ENCODE measurements around the gene ALG12. TPM values are rescaled to one million over a fixed set of nuclear protein-coding genes. Genes with fewer than 3 reads are reported as not detected.

ALG12 gene
- total RNA-seq, 2 donors from 2014 or later: 19.7 to 26.2 TPM

- Histone ChIP-seq H3K27ac (ENCODE audit: low read depth, low read length) (no peak overlapping the region), H3K36me3 (ENCODE audit: control insufficient read depth, insufficient read depth, low read length) (peaks cover 71% of the 10 kb centered on the region), H3K4me1 (ENCODE audit: control insufficient read depth, insufficient read depth, low read length) (no peaks in the 10 kb centered on the region), H3K9me3 (ENCODE audit: control insufficient read depth, low read length) (peaks cover 22% of the 10 kb centered on the region), H3K27me3 (ENCODE audit: control insufficient read depth, insufficient read depth, low read length, poor library complexity, severe bottlenecking) (no peaks in the 10 kb centered on the region), H3K4me3 (ENCODE audit: low read length) (no peak overlapping the region), H3K9ac (ENCODE audit: extremely low read depth, low read length, poor library complexity, severe bottlenecking) (no peak overlapping the region)
- Mint-ChIP-seq H3K4me1 (no peaks in the 10 kb centered on the region), H3K27me3 (ENCODE audit: insufficient read depth) (no peaks in the 10 kb centered on the region), H3K27ac (no peak overlapping the region), H3K4me3 (no peak overlapping the region), H3K36me3 (ENCODE audit: low read depth) (peaks cover 76% of the 10 kb centered on the region), H3K9me3 (peaks cover 15% of the 10 kb centered on the region)
- WGBS, 2 experiments (ENCODE audit: insufficient coverage in 1 of 2, insufficient read length in 1 of 2): 92 to 93% methylated on average over 26 to 31 of the region's 31 CpGs
- no peak for DNase-seq
- no peak for TF ChIP-seq CTCF (conservative IDR thresholded peaks at IDR 0.05)
Observed at GRCh38 chr22:49884503-49885260, 33.6 kb downstream of the ALG12 start.

DNA sequence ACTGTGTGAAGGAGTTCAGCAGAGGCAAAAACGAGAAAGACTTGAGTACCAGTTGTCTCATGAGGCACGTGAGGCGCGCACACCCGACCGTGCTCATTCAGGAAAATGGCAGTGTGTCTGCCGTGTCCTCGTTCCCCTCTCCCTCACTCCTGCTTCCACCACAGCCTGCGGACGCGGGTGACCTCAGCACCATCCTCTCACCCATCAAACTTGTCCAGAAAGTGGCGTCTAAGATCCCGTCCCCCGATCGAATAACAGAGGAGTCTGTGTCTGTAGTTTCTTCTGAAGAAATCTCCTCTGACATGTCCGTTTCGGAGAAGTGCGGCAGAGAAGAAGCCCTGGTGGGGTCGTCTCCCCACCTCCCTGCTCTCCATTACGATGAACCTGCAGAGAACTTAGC lies 34.2 kb downstream of the ALG12 start:
- 93 to 99% methylated on average over 14 to 20 of the region's 20 CpGs for WGBS, 2 experiments (ENCODE audit: insufficient coverage in 1 of 2, insufficient read length in 1 of 2)
- peaks cover 12% of the 10 kb centered on the region for H3K9me3 Mint-ChIP-seq
- H3K4me1 Mint-ChIP-seq: no peaks in the 10 kb centered on the region
- no peaks in the 10 kb centered on the region for H3K27me3 Mint-ChIP-seq (ENCODE audit: insufficient read depth)
- peaks cover 65% of the 10 kb centered on the region for H3K36me3 ChIP-seq (ENCODE audit: control insufficient read depth, insufficient read depth, low read length)
- H3K36me3 Mint-ChIP-seq (ENCODE audit: low read depth): peaks cover 73% of the 10 kb centered on the region
- no peak for DNase-seq
- no peaks in the 10 kb centered on the region for H3K4me1 ChIP-seq (ENCODE audit: control insufficient read depth, insufficient read depth, low read length)
- H3K27me3 ChIP-seq (ENCODE audit: control insufficient read depth, insufficient read depth, low read length, poor library complexity, severe bottlenecking): no peaks in the 10 kb centered on the region
- peaks cover 16% of the 10 kb centered on the region for H3K9me3 ChIP-seq (ENCODE audit: control insufficient read depth, low read length)
- H3K27ac Mint-ChIP-seq: no peak overlapping the region
- H3K4me3 Mint-ChIP-seq: no peak overlapping the region
- H3K27ac ChIP-seq (ENCODE audit: low read depth, low read length): no peak overlapping the region
- TF ChIP-seq CTCF (conservative IDR thresholded peaks at IDR 0.05): no peak
- H3K9ac ChIP-seq (ENCODE audit: extremely low read depth, low read length, poor library complexity, severe bottlenecking): no peak overlapping the region
- H3K4me3 ChIP-seq (ENCODE audit: low read length): no peak overlapping the region

DNA sequence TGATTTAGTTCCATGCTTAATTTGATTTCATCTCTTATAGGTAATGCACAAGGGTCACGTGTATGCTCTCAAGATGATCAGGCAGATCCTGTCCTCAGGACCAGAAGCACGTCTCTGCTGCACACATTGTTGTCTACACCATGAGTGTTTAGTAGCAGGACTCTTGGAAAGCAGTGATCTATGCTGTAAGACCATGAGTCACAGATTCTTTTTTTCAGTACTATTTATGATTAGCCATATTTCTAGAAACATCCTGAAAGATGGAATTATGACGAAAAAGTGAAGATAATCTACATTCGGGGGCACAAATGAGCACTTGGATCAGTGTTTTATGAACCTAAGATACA lies 35.0 kb downstream of the ALG12 start:
- H3K9ac ChIP-seq (ENCODE audit: extremely low read depth, low read length, poor library complexity, severe bottlenecking): no peak overlapping the region
- H3K27me3 ChIP-seq (ENCODE audit: control insufficient read depth, insufficient read depth, low read length, poor library complexity, severe bottlenecking): no peaks in the 10 kb centered on the region
- DNase-seq: no peak
- Mint-ChIP-seq H3K4me1 (no peaks in the 10 kb centered on the region), H3K27me3 (ENCODE audit: insufficient read depth) (no peaks in the 10 kb centered on the region), H3K9me3 (peaks cover 14% of the 10 kb centered on the region), H3K27ac (no peak overlapping the region), H3K4me3 (no peak overlapping the region), H3K36me3 (ENCODE audit: low read depth) (peaks cover 70% of the 10 kb centered on the region)
- H3K36me3 ChIP-seq (ENCODE audit: control insufficient read depth, insufficient read depth, low read length): peaks cover 59% of the 10 kb centered on the region
- TF ChIP-seq CTCF (conservative IDR thresholded peaks at IDR 0.05): no peak
- 95 to 98% methylated on average over 4 of the region's 4 CpGs for WGBS, 2 experiments (ENCODE audit: insufficient coverage in 1 of 2, insufficient read length in 1 of 2)
- no peaks in the 10 kb centered on the region for H3K4me1 ChIP-seq (ENCODE audit: control insufficient read depth, insufficient read depth, low read length)
- peaks cover 15% of the 10 kb centered on the region for H3K9me3 ChIP-seq (ENCODE audit: control insufficient read depth, low read length)
- no peak overlapping the region for H3K27ac ChIP-seq (ENCODE audit: low read depth, low read length)
- no peak overlapping the region for H3K4me3 ChIP-seq (ENCODE audit: low read length)

Measured in endodermal cell (in vitro differentiated cells).